Upper lobe of left lung (tissue), 4 donors: Measurements from ENCODE around the gene LGALS1.

Experiments
- EP300 ChIP-seq, 4 donors: sonication (generic); formaldehyde crosslinking; IDR thresholded peaks; one replicate each; pipeline ENCODE4 v1.5.1; 2017; ENCODE audit warnings: antibody characterized with exemption in 4 of 4, control low read depth in 2 of 4
- POLR2AphosphoS5 ChIP-seq, 2 donors: sonication (generic); formaldehyde crosslinking; IDR thresholded peaks; one replicate each; pipeline ENCODE4 v1.5.1; 2017; ENCODE audit warnings: antibody characterized with exemption in 2 of 2
- TF ChIP-seq, protein P1 (sequence below), 6 experiments: fragments of 450-650 bp in 4 of 6; fragments of 200-600 bp in 2 of 6; sonication (generic) in 2 of 6; IDR thresholded peaks; one replicate each; pipeline ENCODE4 v1.5.1; 2016 to 2019; ENCODE audit warnings: antibody characterized with exemption in 6 of 6

- no peak for TF ChIP-seq POLR2AphosphoS5 (IDR thresholded peaks at IDR 0.05)
- TF ChIP-seq EP300 (IDR thresholded peaks at IDR 0.05) = no peak
- TF ChIP-seq, protein P1, sequence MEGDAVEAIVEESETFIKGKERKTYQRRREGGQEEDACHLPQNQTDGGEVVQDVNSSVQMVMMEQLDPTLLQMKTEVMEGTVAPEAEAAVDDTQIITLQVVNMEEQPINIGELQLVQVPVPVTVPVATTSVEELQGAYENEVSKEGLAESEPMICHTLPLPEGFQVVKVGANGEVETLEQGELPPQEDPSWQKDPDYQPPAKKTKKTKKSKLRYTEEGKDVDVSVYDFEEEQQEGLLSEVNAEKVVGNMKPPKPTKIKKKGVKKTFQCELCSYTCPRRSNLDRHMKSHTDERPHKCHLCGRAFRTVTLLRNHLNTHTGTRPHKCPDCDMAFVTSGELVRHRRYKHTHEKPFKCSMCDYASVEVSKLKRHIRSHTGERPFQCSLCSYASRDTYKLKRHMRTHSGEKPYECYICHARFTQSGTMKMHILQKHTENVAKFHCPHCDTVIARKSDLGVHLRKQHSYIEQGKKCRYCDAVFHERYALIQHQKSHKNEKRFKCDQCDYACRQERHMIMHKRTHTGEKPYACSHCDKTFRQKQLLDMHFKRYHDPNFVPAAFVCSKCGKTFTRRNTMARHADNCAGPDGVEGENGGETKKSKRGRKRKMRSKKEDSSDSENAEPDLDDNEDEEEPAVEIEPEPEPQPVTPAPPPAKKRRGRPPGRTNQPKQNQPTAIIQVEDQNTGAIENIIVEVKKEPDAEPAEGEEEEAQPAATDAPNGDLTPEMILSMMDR (IDR thresholded peaks at IDR 0.05) = no peak
Observed at GRCh38 chr22:37681001-37681424, 5.6 kb downstream of the LGALS1 start.
